Stimulated activated effector memory CD8-positive, alpha-beta T cell treated with anti-CD3 and anti-CD28 coated beads, Interleukin-12 subunit alpha, Interleukin-12 subunit beta, amount 100 ng/mL, for 72 hours (primary cell): Measurements from ENCODE around the gene MUC3A.
A peak's percentile ranks its signal among the peaks of the same experiment; 100 is the strongest.
"Not testable (repeated sequence)": the region's sequence is repeated elsewhere in the genome, so short reads cannot be mapped to it uniquely, and the experiment has no call there.

Source experiments
- ATAC-seq: fragments of 150-1000 bp; cut with Tn5 transposase; 2 replicates; pipeline ENCODE4 v1.10.0; 2021
- DNase-seq, 2 donors: peaks; one replicate each; pipeline ENCODE4 v3.0.0; 2021 to 2022; ENCODE audit warnings: low spot score in 2 of 2
- H3K27ac Mint-ChIP-seq: one replicate; pipeline ENCODE4 v1.8.0; 2022; ENCODE audit warnings: mild to moderate bottlenecking, mixed read lengths
- H3K36me3 Mint-ChIP-seq: one replicate; pipeline ENCODE4 v1.8.0; 2022; ENCODE audit warnings: mild to moderate bottlenecking, mixed read lengths
- H3K4me1 Mint-ChIP-seq: one replicate; pipeline ENCODE4 v1.8.0; 2022; ENCODE audit warnings: mixed read lengths
- H3K4me3 Mint-ChIP-seq: one replicate; pipeline ENCODE4 v1.8.0; 2022; ENCODE audit warnings: mild to moderate bottlenecking, mixed read lengths
- H3K9me3 Mint-ChIP-seq: one replicate; pipeline ENCODE4 v1.8.0; 2022; ENCODE audit warnings: mixed read lengths

Gene MUC3A

GRCh38 chr7:100975371-100975821, 26.1 kb downstream of the MUC3A start:
- no peak for ATAC-seq
- Mint-ChIP-seq H3K36me3 (no peaks in the 10 kb centered on the region), H3K9me3 (no peaks in the 10 kb centered on the region), H3K4me1 (no peaks in the 10 kb centered on the region), H3K27ac (no peak overlapping the region), H3K4me3 (no peak overlapping the region)
- DNase-seq, result no peak

GRCh38 chr7:100978300-100978699, 29.0 kb downstream of the MUC3A start:
- H3K27ac Mint-ChIP-seq, result no peak overlapping the region
- no peaks in the 10 kb centered on the region for H3K9me3 Mint-ChIP-seq
- no peaks in the 10 kb centered on the region for H3K36me3 Mint-ChIP-seq
- ATAC-seq (no peak), DNase-seq (no peak)
- H3K4me3 Mint-ChIP-seq, result no peak overlapping the region
- H3K4me1 Mint-ChIP-seq, result no peaks in the 10 kb centered on the region

- Mint-ChIP-seq H3K4me3 (no peak overlapping the region), H3K36me3 (no peaks in the 10 kb centered on the region), H3K4me1 (no peaks in the 10 kb centered on the region), H3K27ac (no peak overlapping the region), H3K9me3 (no peaks in the 10 kb centered on the region)
- DNase-seq (no peak), ATAC-seq (no peak)
Measured at GRCh38 chr7:100983451-100984187, 34.3 kb downstream of the MUC3A start.

- not testable (repeated sequence) for H3K36me3 Mint-ChIP-seq, H3K4me3 Mint-ChIP-seq, ATAC-seq, H3K9me3 Mint-ChIP-seq, H3K4me1 Mint-ChIP-seq, DNase-seq, H3K27ac Mint-ChIP-seq
Measured at GRCh38 chr7:100984241-100984918, 35.0 kb downstream of the MUC3A start.

GRCh38 chr7:100985033-100985797, 35.9 kb downstream of the MUC3A start:
- H3K27ac Mint-ChIP-seq, ATAC-seq, H3K4me1 Mint-ChIP-seq, DNase-seq, H3K4me3 Mint-ChIP-seq, H3K36me3 Mint-ChIP-seq, H3K9me3 Mint-ChIP-seq: not testable (repeated sequence)

- H3K9me3 Mint-ChIP-seq, result no peaks in the 10 kb centered on the region
- H3K36me3 Mint-ChIP-seq, result no peaks in the 10 kb centered on the region
- no peak for DNase-seq
Measured at GRCh38 chr7:100991631-100992030, 42.3 kb downstream of the MUC3A start.

GRCh38 chr7:100992280-100992679, 42.9 kb downstream of the MUC3A start:
- H3K4me3 Mint-ChIP-seq, ATAC-seq: not testable (repeated sequence)

More at GRCh38 chr7:100991631-100992030, 42.3 kb downstream of the MUC3A start:
- Mint-ChIP-seq H3K4me1 (no peaks in the 10 kb centered on the region), H3K4me3 (no peak overlapping the region), H3K27ac (no peak overlapping the region)
- no peak for ATAC-seq

GRCh38 chr7:100994671-100995070, 45.3 kb downstream of the MUC3A start:
- H3K9me3 Mint-ChIP-seq, ATAC-seq, DNase-seq, H3K4me1 Mint-ChIP-seq, H3K36me3 Mint-ChIP-seq, H3K4me3 Mint-ChIP-seq, H3K27ac Mint-ChIP-seq: not testable (repeated sequence)

More at GRCh38 chr7:100992280-100992679, 42.9 kb downstream of the MUC3A start:
- not testable (repeated sequence) for H3K27ac Mint-ChIP-seq, DNase-seq, H3K9me3 Mint-ChIP-seq, H3K36me3 Mint-ChIP-seq, H3K4me1 Mint-ChIP-seq

GRCh38 chr7:100998530-100998929, 49.2 kb downstream of the MUC3A start:
- DNase-seq, H3K27ac Mint-ChIP-seq, H3K4me3 Mint-ChIP-seq, H3K4me1 Mint-ChIP-seq, H3K36me3 Mint-ChIP-seq, H3K9me3 Mint-ChIP-seq, ATAC-seq: not testable (repeated sequence)

GRCh38 chr7:100999334-100999733, 50.0 kb downstream of the MUC3A start:
- H3K4me3 Mint-ChIP-seq, H3K36me3 Mint-ChIP-seq, DNase-seq, H3K27ac Mint-ChIP-seq, H3K9me3 Mint-ChIP-seq, H3K4me1 Mint-ChIP-seq: not testable (repeated sequence)
- ATAC-seq, result peak; percentile 16

- H3K36me3 Mint-ChIP-seq, H3K9me3 Mint-ChIP-seq, DNase-seq, ATAC-seq, H3K4me1 Mint-ChIP-seq, H3K4me3 Mint-ChIP-seq, H3K27ac Mint-ChIP-seq: not testable (repeated sequence)
Measured at GRCh38 chr7:101000025-101000424, 50.7 kb downstream of the MUC3A start.

GRCh38 chr7:101002333-101002732, 53.0 kb downstream of the MUC3A start:
- H3K4me3 Mint-ChIP-seq, H3K27ac Mint-ChIP-seq, H3K9me3 Mint-ChIP-seq, DNase-seq, ATAC-seq, H3K4me1 Mint-ChIP-seq, H3K36me3 Mint-ChIP-seq: not testable (repeated sequence)

GRCh38 chr7:101007361-101007760, 58.0 kb downstream of the MUC3A start:
- DNase-seq, ATAC-seq, H3K4me3 Mint-ChIP-seq, H3K4me1 Mint-ChIP-seq, H3K36me3 Mint-ChIP-seq, H3K27ac Mint-ChIP-seq, H3K9me3 Mint-ChIP-seq: not testable (repeated sequence)

GRCh38 chr7:101009629-101010028, 60.3 kb downstream of the MUC3A start:
- Mint-ChIP-seq H3K9me3 (no peaks in the 10 kb centered on the region), H3K4me1 (peaks cover 15% of the 10 kb centered on the region), H3K36me3 (peaks cover 8% of the 10 kb centered on the region), H3K4me3 (no peak overlapping the region), H3K27ac (no peak overlapping the region)
- DNase-seq (no peak), ATAC-seq (no peak)

GRCh38 chr7:101012931-101013330, 63.6 kb downstream of the MUC3A start:
- Mint-ChIP-seq H3K9me3 (no peaks in the 10 kb centered on the region), H3K4me3 (no peak overlapping the region), H3K4me1 (peaks cover 31% of the 10 kb centered on the region), H3K27ac (no peak overlapping the region), H3K36me3 (peaks cover 8% of the 10 kb centered on the region)
- no peak for ATAC-seq
- no peak for DNase-seq
